GM12878 (cell line): ENCODE results near the gene GALNT9. TPM values are rescaled to one million over a fixed set of nuclear protein-coding genes. Genes with fewer than 3 reads are reported as not detected.

Source experiments
- ATAC-seq: fragments of 200-7000 bp; cut with Tn5 transposase; 3 replicates; pipeline ENCODE4 v1.9.1; 2020; ENCODE audit warnings: mild to moderate bottlenecking, moderate library complexity
- BruUV-seq: library from RNA; stranded (reverse); fragments of 400-500 nt; replicated peaks from 2 replicates; lab custom pipeline; 2021; lab: Mats Ljungman, UMichigan
- CTCF ChIA-PET: fragments of 300-600 bp; sonication (Branson Sonifier 250); formaldehyde crosslinking; extraction: SDS; loops from one replicate; lab custom pipeline; 2021; ENCODE audit warnings: inconsistent platforms; lab: Yijun Ruan, JAX
- POLR2A ChIA-PET: fragments of 350-600 bp; formaldehyde crosslinking; extraction: SDS; loops from one replicate; lab custom pipeline; 2021; ENCODE audit warnings: inconsistent platforms; lab: Charles Lee
- RAD21 ChIA-PET: fragments of 300-600 bp; sonication (Branson Sonifier 250); formaldehyde crosslinking; loops from one replicate; lab custom pipeline; 2023; ENCODE audit warnings: antibody characterized with exemption; ENCODE audit not compliant: unreplicated experiment; lab: Charles Lee
- SMC1A ChIA-PET: fragments of 300-600 bp; sonication (Branson Sonifier 250); formaldehyde crosslinking; loops from one replicate; lab custom pipeline; 2023; ENCODE audit not compliant: unreplicated experiment, uncharacterized antibody; lab: Charles Lee
- DNase-seq: peaks from one replicate; pipeline ENCODE4 v3.0.0-alpha.2; 2011; ENCODE audit warnings: low read depth, low spot score
- FAIRE-seq: peaks from 3 replicates; lab custom pipeline; 2011; peaks lifted over from hg19 to GRCh38; lab: Jason Lieb, UNC
- H2AFZ ChIP-seq: 2 replicates; pipeline ENCODE4 v1.6.0; 2011; ENCODE audit warnings: low read depth, low read length, control low read depth; ENCODE audit not compliant: control insufficient read depth
- H3K27ac ChIP-seq: 2 replicates; pipeline ENCODE4 v1.5.1; 2011; ENCODE audit warnings: control low read depth; ENCODE audit not compliant: control insufficient read depth, insufficient read depth
- H3K27me3 ChIP-seq, 2 experiments: replicated peaks in 1 of 2; 2 replicates each; pipeline versions ENCODE4 v1.6.0 to v1.6.1; 2011; ENCODE audit warnings: low read length in 1 of 2; ENCODE audit not compliant: control insufficient read depth in 2 of 2, insufficient read depth in 2 of 2
- H3K36me3 ChIP-seq, 2 experiments: 2 replicates each; pipeline ENCODE4 v1.5.1; 2011; ENCODE audit warnings: low read length in 1 of 2; ENCODE audit not compliant: control insufficient read depth in 2 of 2, insufficient read depth in 2 of 2
- H3K4me1 ChIP-seq: 2 replicates; pipeline ENCODE4 v1.6.1; 2011; ENCODE audit warnings: mild to moderate bottlenecking, low read length, moderate library complexity, mixed read lengths; ENCODE audit not compliant: control insufficient read depth, insufficient read depth
- H3K4me2 ChIP-seq: 2 replicates; pipeline ENCODE4 v1.6.0; 2011; ENCODE audit warnings: control low read depth; ENCODE audit not compliant: control insufficient read depth, insufficient read depth
- H3K4me3 ChIP-seq: fragments of 200-600 bp; sonication (generic); 2 replicates; pipeline ENCODE4 v1.5.1; 2016
- H3K79me2 ChIP-seq: 2 replicates; pipeline ENCODE4 v1.6.0; 2011; ENCODE audit warnings: low read length; ENCODE audit not compliant: control insufficient read depth, insufficient read depth
- H3K9ac ChIP-seq: 2 replicates; pipeline ENCODE4 v1.8.0; 2011; ENCODE audit warnings: low read length, control low read depth, mixed read lengths; ENCODE audit not compliant: control insufficient read depth, insufficient read depth
- H3K9me3 ChIP-seq: replicated peaks from 3 replicates; pipeline ENCODE4 v1.5.1; 2011; ENCODE audit warnings: mild to moderate bottlenecking, low read length; ENCODE audit not compliant: control insufficient read depth, insufficient read depth
- H4K20me1 ChIP-seq: 2 replicates; pipeline ENCODE4 v1.6.0; 2011; ENCODE audit not compliant: control insufficient read depth, insufficient read depth
- BRCA1 ChIP-seq: IDR thresholded peaks from 2 replicates; pipeline ENCODE4 v1.6.1; 2011; ENCODE audit warnings: low read depth, low read length, improper control_type of control experiment
- CEBPB ChIP-seq, 2 experiments: fragments of 150-350 bp in 1 of 2; IDR thresholded peaks; 2 replicates each; pipeline ENCODE4 v1.6.1; 2012 to 2014; ENCODE audit warnings: low read depth in 2 of 2, low read length in 2 of 2, borderline replicate concordance in 1 of 2, inconsistent platforms in 1 of 2
- CHD4 ChIP-seq: fragments of 200-600 bp; sonication (generic); IDR thresholded peaks from 2 replicates; pipeline ENCODE4 v1.6.1; 2016; ENCODE audit warnings: mild to moderate bottlenecking
- CREB1 ChIP-seq: IDR thresholded peaks from 2 replicates; pipeline ENCODE4 v1.6.1; 2012; ENCODE audit warnings: low read depth, mild to moderate bottlenecking, inconsistent platforms
- EGR1 ChIP-seq, 2 experiments: IDR thresholded peaks; 1 replicate in 1 of 2; 2 replicates in 1 of 2; pipeline ENCODE4 v1.6.1; 2011 to 2012; ENCODE audit warnings: low read depth in 2 of 2, low read length in 2 of 2, borderline replicate concordance in 1 of 2, mild to moderate bottlenecking in 1 of 2, moderate library complexity in 1 of 2
- EZH2 ChIP-seq: IDR thresholded peaks from 2 replicates; pipeline ENCODE4 v1.6.1; 2012; ENCODE audit warnings: low read depth, mild to moderate bottlenecking, control low read depth, inconsistent platforms, low read length, borderline replicate concordance; ENCODE audit not compliant: control insufficient read depth
- FOXK2 ChIP-seq: fragments of 450-650 bp; IDR thresholded peaks from 2 replicates; pipeline ENCODE4 v1.6.1; 2017; ENCODE audit warnings: mild to moderate bottlenecking, moderate library complexity
- HDAC2 ChIP-seq: fragments of 200-600 bp; sonication (generic); IDR thresholded peaks from 2 replicates; pipeline ENCODE4 v1.6.1; 2017
- JUND ChIP-seq: IDR thresholded peaks from 2 replicates; pipeline ENCODE4 v1.6.1; 2012; ENCODE audit warnings: low read depth, mild to moderate bottlenecking, low read length, improper control_type of control experiment, moderate library complexity
- MEF2B ChIP-seq: fragments of 450-650 bp; IDR thresholded peaks from 2 replicates; pipeline ENCODE4 v1.6.1; 2018; ENCODE audit warnings: mild to moderate bottlenecking, moderate library complexity; ENCODE audit not compliant: partially characterized antibody, poor library complexity, severe bottlenecking
- MXI1 ChIP-seq: fragments of 150-350 bp; IDR thresholded peaks from 2 replicates; pipeline ENCODE4 v1.6.1; 2011; ENCODE audit warnings: low read depth, mild to moderate bottlenecking, inconsistent platforms, low read length, improper control_type of control experiment
- NFYA ChIP-seq: IDR thresholded peaks from 2 replicates; pipeline ENCODE4 v1.6.1; 2011; ENCODE audit warnings: low read depth, mild to moderate bottlenecking, low read length, improper control_type of control experiment, borderline replicate concordance
- RELA ChIP-seq: fragments of 450-650 bp; IDR thresholded peaks from 2 replicates; pipeline ENCODE4 v1.8.0; 2014; ENCODE audit warnings: borderline replicate concordance; ENCODE audit not compliant: partially characterized antibody
- SRF ChIP-seq, 2 experiments: IDR thresholded peaks; 2 replicates each; pipeline ENCODE4 v1.6.1; 2011; ENCODE audit warnings: low read depth in 2 of 2, low read length in 2 of 2, mild to moderate bottlenecking in 1 of 2, moderate library complexity in 1 of 2
- TCF7 ChIP-seq: IDR thresholded peaks from 2 replicates; pipeline ENCODE4 v1.6.1; 2014; ENCODE audit warnings: antibody characterized with exemption, borderline replicate concordance
- ZNF207 ChIP-seq: fragments of 450-650 bp; IDR thresholded peaks from 2 replicates; pipeline ENCODE4 v1.6.1; 2014; ENCODE audit warnings: antibody characterized with exemption, mild to moderate bottlenecking, borderline replicate concordance
- ZNF24 ChIP-seq: fragments of 450-650 bp; IDR thresholded peaks from 2 replicates; pipeline ENCODE4 v1.6.1; 2017; ENCODE audit warnings: antibody characterized with exemption, mild to moderate bottlenecking
- WGBS: methylation state at CpG from one replicate; pipeline ENCODE4 v1.1.6; 2016; ENCODE audit warnings: low lambda C conversion rate; ENCODE audit not compliant: insufficient replicate concordance, insufficient coverage; ENCODE audit errors: missing lambda C conversion rate; 5-methylcytosine and 5-hydroxymethylcytosine counted together
- in situ Hi-C: fragments of 300-500 bp; cut with MboI; formaldehyde crosslinking; loops from 9 replicates; pipeline ENCODE4 v1.14.3; 2018; ENCODE audit warnings: mixed read lengths
- intact Hi-C: fragments of 100-400 bp; cut with micrococcal nuclease; formaldehyde crosslinking; loops from one replicate; pipeline ENCODE4 v1.14.2; 2022; ENCODE audit not compliant: unreplicated experiment
- polyA plus RNA-seq, 11 experiments: library from polyadenylated mRNA; depleted of rRNA in 4 of 11; unstranded in 6 of 11; stranded (reverse) in 5 of 11; fragments of >200 nt; fragmentation: Nextera tagmentation in 4 of 11; fragmentation: Illumina TruSeq in 1 of 11; extraction: Ambion mirVana in 4 of 11; extraction: Trizol in 1 of 11; gene quantifications; 1 replicate in 1 of 11; 2 replicates in 10 of 11; pipeline versions ENCODE4 v1.2.1 to v1.2.3, GENCODE V29; 2011 to 2016; ENCODE audit warnings: inconsistent platforms in 2 of 11, missing spikeins in 2 of 11, low read depth in 1 of 11
- total RNA-seq, 4 experiments: library from RNA; depleted of rRNA in 3 of 4; stranded (reverse); fragments of >200 nt in 3 of 4; fragmentation: Illumina TruSeq in 1 of 4; extraction: Trizol in 1 of 4; gene quantifications; 2 replicates each; pipeline versions ENCODE4 v1.2.1 to v1.2.3, GENCODE V29; 2013 to 2021
- TF ChIP-seq, protein P1 (sequence below): IDR thresholded peaks from 2 replicates; pipeline ENCODE4 v1.6.1; 2011; ENCODE audit warnings: low read depth, low read length, improper control_type of control experiment, borderline replicate concordance

Gene GALNT9
- total and polyA plus RNA-seq, 10 of the 15 experiments (the other 5 are each of a cell fraction or from before 2014, with no cell fraction given), result 0.04 TPM; not detected in 9

DNA sequence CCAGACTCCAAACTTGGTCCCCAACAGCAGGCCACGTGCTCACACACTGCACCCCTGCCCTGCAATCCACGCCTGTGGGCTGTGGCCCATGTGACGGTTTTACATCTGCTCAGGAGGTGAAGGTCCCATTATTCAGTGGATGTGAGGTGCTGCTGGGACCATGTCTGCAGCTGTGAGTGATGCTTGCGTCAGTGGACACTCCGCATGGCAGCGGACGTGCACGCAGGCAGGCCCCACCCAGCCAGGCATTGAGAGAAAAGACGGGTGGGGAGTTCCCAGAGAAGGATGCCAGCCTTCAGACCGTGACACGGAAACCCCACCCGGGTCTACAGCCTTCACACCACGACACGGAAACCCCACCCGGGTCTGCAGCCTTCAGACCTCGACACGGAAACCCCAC lies 117.6 kb downstream of the GALNT9 start:
- H3K36me3 ChIP-seq, result no peaks in the 10 kb centered on the region
- POLR2A ChIA-PET, result no interaction called here
- H3K27ac ChIP-seq, result no peak overlapping the region
- TF ChIP-seq CREB1, result no peak
- no peak for TF ChIP-seq RELA
- no peak for TF ChIP-seq NFYA
- no peak for TF ChIP-seq FOXK2
- TF ChIP-seq MXI1, result no peak
- no peak for TF ChIP-seq TCF7
- no peak for TF ChIP-seq JUND
- intact Hi-C loops (no loop called here), in situ Hi-C loops (no loop called here)
- CTCF ChIA-PET, result no interaction called here
- SMC1A ChIA-PET, result no interaction called here
- H3K9me3 ChIP-seq, result peaks cover 1% of the 10 kb centered on the region; the same call in 1 of the 3 replicates
- H3K9ac ChIP-seq, result no peak overlapping the region
- no peak for FAIRE-seq
- H2AFZ ChIP-seq, result no peak overlapping the region
- H3K4me1 ChIP-seq, result no peaks in the 10 kb centered on the region
- H3K4me3 ChIP-seq, result no peak overlapping the region
- WGBS, result 55% methylated on average over 12 of the region's 17 CpGs
- no peak for DNase-seq
- no peak for ATAC-seq
- no peaks in the 10 kb centered on the region for H3K27me3 ChIP-seq
- H4K20me1 ChIP-seq, result no peaks in the 10 kb centered on the region
- RAD21 ChIA-PET, result no interaction called here
- H3K4me2 ChIP-seq, result no peak overlapping the region
- BruUV-seq, result no TSS peak
- H3K79me2 ChIP-seq, result no peaks in the 10 kb centered on the region

DNA sequence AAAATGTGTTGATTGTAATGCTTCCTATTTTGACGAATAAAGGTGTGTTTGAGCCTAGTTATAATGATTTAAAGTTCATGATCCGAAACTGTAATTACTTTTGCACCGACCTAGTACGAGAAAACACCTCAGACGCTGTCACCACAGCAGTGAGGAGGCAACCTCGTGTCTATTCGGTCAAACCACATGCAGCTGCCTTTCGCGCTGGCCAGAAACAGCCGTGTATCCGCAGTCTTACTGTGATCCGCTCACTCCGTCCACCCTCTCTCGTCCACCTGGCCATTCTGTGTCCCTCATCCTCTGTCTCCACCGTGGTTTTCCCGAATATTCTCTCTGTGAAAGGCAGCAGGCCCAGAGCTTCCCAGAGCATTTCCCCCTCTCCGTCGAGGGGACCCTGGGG lies 118.1 kb downstream of the GALNT9 start:
- no peaks in the 10 kb centered on the region for H3K4me1 ChIP-seq
- no peak overlapping the region for H3K9ac ChIP-seq
- peaks cover 1% of the 10 kb centered on the region; the same call in 1 of the 3 replicates for H3K9me3 ChIP-seq
- no peaks in the 10 kb centered on the region for H3K27me3 ChIP-seq
- DNase-seq (no peak), FAIRE-seq (no peak), ATAC-seq (no peak)
- WGBS, result 72% methylated on average over 18 of the region's 18 CpGs
- POLR2A ChIA-PET, result no interaction called here
- H3K36me3 ChIP-seq, result no peaks in the 10 kb centered on the region
- H3K27ac ChIP-seq, result no peak overlapping the region
- no peak overlapping the region for H3K4me2 ChIP-seq
- SMC1A ChIA-PET, result no interaction called here
- in situ Hi-C loops, result no loop called here
- RAD21 ChIA-PET, result no interaction called here
- no peaks in the 10 kb centered on the region for H4K20me1 ChIP-seq
- BruUV-seq, result no TSS peak
- H2AFZ ChIP-seq, result no peak overlapping the region
- H3K4me3 ChIP-seq, result no peak overlapping the region
- intact Hi-C loops, result no loop called here
- H3K79me2 ChIP-seq, result no peaks in the 10 kb centered on the region
- CTCF ChIA-PET, result no interaction called here
- TF ChIP-seq MEF2B (no peak), HDAC2 (no peak), CHD4 (no peak), CEBPB (IDR thresholded peaks at IDR 0.05; ENCODE audit: borderline replicate concordance in 1 of 2, low read depth in 2 of 2, low read length in 2 of 2) (no peak), NFYA (no peak), ZNF207 (no peak), BRCA1 (no peak), SRF (IDR thresholded peaks at IDR 0.05; ENCODE audit: low read depth in 2 of 2, low read length in 2 of 2) (no peak), EZH2 (no peak), ZNF24 (no peak), EGR1 (IDR thresholded peaks at IDR 0.05; ENCODE audit: borderline replicate concordance in 1 of 2, low read depth in 2 of 2, low read length in 2 of 2) (no peak)
- TF ChIP-seq, protein P1, sequence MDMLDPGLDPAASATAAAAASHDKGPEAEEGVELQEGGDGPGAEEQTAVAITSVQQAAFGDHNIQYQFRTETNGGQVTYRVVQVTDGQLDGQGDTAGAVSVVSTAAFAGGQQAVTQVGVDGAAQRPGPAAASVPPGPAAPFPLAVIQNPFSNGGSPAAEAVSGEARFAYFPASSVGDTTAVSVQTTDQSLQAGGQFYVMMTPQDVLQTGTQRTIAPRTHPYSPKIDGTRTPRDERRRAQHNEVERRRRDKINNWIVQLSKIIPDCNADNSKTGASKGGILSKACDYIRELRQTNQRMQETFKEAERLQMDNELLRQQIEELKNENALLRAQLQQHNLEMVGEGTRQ, result no peak
